Stimulated activated CD4-positive, alpha-beta T cell treated with anti-CD3 and anti-CD28 coated beads, TNF-alpha, amount 100 ng/mL, for 1 hour (primary cell): ENCODE data around the gene DLD.
"Not testable (repeated sequence)": the region's sequence is repeated elsewhere in the genome, so short reads cannot be mapped to it uniquely, and the experiment has no call there.

ENCODE experiments used
- DNase-seq, 3 donors: peaks; one replicate each; pipeline ENCODE4 v3.0.0-alpha.2; 2020; ENCODE audit warnings: low read depth in 3 of 3, low spot score in 1 of 3

DLD gene

DNA sequence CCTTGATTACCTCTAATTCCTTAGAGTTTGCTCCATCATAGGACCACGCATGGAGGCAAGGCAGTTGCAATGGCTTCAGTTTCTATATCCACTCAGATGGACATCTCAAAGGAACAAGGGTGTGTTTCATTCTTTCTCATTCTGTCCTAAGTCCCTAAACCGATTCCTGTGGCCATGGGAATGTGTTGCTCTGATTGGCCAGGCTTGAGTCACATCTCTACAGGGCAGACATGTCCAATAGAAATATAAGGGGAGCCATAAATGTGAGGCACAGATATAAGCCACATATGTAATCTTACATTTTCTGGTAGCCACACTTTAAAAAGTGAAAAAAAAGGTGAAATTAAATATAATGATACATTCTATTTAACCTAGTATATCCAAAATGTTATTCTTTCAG lies 16.9 kb upstream of the DLD start:
- DNase-seq: no peak

DNA sequence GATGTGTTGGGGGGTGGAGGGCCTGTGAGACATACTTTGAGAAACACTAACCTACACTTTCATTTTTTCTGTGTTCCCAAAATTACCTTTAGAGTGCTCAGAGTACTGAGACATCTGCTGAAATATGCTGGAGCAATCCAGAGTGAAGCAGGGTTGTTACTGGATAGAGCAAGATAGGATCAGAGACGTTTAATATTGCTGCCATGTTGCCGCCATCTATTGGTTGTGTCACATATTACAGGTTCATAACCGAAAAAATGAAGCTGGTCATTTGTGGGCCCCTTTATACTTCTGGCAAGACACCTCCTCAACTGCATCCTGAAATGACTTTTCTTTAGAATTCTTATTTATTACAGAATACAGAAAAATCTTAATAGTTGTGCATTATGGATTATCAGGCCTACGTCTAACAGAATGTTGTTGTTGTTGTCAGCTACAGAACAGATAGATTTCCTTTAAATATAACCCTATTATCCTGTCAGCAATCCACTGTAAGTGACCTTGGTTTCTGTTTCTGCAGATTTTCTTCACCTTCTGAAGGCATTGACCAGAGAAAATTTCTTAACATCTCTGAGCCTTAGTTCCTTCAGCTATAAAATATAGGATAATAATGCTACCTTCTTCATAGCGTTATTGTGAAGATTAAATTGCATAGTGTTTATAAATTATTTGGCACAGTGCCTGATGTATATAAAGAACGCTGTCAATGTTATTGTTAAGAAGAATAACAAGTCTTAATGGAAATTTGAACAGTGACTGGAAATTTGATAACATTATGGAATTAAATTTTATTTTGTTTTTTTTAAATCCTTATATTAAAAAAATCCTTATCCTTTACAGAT lies 16.2 kb upstream of the DLD start:
- no peak for DNase-seq

DNA sequence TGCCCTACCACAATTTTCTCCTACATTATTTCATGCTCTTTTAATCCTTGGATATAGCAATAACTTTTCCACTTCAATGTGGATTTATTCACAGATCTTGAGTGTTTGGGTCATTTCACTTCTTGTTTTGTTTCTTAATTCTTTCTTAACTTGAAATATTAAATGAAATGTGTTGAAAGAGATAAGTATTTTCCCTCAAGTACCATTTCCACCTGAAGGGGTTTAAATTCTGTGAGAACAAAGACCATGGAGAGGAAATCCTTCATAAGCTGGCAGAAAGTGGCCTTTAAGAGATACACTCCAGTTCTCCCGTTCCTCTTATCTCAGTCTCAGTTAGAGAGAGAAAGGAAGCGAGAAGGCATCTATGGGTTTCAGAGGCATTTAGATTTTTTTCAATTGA lies 14.1 kb upstream of the DLD start:
- DNase-seq: no peak

DNA sequence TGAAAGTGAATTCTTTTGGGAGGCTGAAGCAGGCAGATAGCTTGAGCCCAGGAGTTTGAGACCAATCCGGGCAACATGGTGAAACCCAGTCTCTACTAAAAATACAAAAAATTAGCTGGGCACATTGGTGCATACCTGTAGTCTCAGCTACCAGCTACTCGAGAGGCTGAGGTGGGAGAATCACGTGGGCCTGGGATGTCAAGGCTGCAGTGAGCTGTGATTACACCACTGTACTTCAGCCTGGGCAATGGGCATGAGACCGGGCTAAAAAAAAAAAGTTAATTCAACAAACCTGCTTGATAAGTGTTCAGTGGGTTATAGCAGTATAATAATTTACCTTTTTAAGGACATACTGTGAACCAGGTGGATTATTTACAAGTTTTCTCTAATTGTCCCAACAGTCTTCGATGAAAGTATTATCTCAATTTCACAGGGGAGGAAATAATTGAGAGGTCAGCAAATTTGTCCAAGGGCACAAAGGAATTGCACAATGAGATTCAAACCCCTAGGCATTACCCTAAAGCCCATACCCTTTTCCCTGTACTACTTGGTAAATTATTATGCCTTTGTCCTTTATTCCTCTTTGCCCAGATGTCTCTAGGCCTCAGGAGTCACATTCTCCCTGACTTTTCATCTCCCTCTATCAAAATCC lies 13.1 kb upstream of the DLD start:
- no peak for DNase-seq

DNA sequence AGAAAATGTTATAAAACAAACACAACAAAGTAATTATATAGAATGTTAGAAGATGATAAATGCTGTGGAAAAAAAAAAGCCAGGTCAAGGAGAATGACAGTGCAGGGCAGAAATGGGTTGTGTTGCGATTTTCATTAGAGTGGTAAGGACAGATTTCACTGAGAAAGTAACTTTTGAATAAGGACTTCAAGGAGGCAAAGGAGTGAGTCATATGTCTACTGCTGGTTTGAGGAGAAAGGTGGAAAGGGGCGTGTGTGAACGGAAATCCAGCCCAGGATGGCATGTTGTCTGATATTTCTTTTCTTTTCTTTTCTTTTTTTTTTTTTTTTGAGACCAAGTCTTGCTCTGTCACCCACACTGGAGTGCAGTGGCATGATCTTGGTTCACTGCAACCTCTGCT lies 12.3 kb upstream of the DLD start:
- DNase-seq: no peak

DNA sequence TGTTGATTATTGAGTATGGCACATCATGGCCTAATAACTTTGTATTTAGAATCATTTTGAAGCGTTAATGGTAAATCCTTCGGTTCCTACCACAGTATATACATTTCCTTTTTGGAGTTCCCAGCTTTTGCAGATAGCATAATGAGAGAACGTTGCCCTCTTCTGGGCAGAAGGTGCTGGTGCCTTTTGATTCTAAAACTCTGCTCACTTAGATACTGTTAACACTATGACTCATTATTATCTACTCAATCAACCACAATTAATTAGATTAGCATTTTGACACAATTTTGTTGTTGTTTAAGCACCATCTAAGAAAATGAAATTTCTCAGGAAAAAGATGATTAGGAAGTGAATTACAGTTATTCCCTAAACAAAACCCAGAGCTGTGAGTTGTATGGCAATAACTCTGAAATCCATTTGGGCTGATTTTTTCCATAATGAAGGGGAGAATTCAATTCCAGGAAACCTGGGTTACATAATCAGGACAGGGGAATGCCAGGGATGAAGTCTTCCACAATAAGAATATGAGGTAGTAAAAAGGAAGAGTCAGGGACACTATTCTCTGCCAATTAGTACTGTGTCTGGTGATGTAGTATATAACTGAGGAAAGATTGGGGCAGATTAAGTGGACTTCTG lies 11.5 kb upstream of the DLD start:
- no peak for DNase-seq

DNA sequence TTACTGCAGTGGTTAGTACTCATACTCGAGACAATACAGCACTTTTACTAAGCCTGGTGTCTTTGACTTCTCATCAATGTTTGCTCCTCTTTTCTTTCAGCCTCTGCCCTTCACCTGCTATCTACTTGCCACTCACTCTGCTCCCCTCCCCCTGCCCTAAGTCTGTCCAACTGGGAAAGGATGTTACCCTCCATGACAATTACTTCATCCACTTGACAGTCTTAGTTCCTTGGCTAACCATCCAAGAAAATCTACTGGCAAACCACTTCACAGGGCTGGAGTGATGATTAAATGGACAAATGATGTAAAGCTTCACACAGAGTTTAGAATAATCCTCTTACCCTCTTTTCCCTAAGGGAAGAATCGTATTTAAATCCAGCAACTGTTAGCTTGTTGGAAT lies 8.2 kb upstream of the DLD start:
- no peak for DNase-seq

DNA sequence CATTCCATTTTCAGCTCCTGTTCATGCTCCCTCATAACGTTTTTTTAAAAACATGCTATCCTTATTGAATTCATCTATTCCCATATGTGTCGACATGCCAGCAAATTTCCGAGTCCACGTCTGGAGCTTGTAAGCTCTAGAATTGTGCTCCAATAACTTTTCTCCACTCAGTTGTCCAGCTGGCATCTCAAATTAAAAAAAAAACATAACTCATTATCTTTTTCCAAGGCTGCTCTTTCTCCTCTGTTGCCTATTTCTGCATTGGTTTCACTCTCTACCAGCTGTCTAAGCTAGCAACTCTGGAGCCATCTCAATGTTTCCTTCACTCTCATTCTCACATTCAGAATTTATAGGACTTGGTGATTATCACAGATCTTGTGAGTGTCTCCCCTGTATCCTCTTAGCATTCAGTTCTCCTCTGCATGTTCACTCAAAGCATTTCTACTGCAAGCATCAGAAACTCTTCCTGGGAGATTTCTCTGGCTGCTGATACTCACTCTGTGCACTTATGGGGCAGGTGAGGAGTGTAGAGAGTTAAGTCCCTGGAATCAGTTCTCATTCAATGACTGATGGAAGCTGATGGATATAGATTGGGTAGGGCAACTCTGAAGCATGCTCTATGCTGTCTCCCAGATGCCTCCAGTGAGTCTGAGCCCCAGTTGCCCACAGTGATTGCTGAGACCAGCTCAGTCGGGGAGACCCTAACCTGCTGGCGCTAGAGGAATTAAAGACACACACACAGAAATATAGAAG lies 6.7 kb upstream of the DLD start:
- no peak for DNase-seq

DNA sequence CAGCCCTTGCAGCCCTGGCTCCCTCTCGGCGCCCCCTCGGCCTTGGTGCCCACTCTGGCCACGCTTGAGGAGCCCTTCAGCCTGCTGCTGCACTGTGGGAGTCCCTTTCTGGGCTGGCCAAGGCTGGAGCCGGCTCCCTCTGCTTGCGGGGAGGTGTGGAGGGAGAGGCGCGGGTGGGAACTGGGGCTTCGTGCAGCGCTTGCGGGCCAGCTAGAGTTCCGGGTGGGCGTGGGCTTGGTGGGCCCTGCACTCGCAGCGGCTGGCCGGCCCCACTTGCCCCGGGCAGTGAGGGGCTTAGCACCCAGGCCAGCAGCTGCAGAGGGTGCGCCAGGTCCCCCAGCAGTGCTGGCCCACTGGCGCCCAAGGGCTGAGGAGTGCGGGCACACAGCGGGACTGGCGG lies 3.2 kb upstream of the DLD start:
- not testable (repeated sequence) for DNase-seq

DNA sequence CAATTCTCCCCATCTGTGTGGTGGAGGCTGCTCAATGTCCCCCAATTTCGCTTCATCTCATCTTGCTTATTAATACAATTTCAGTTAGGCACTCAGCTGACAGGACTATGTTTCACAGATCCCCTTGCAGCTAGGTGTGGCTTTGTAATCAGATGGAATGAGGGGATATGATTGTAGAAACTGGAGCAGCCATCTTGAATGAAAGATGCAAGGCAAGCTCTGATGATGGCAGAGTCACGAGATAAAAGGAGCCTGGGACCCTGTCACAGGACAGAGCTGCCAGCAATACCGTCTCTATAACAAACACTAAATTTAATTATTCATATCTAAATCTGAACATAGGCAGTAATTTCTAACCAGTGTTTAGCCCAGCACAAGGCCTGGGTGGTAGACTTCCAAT lies 991 bp upstream of the DLD start:
- DNase-seq: no peak

DNA sequence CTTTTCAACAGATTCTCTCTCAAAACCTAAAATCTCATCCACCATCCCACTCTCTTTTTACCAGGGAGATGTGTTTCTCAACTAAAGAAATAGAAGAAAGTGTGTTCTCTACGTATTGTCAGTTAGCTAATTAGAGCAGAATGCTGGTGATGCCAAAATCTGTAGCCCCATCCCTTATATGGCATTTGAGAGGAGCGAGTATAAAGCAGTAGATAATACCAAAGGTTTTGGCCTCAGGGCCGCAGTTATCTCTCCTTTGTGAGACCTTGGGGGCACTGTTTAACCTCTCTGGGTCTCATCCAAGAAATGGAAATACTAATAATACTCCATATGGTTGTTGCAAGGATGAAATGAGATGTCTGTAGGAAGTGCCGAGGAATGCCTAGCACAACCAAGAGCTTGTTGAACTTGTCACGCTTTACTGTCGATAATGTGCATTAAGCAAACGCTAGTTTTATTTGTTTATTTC lies 456 bp upstream of the DLD start:
- DNase-seq: no peak

DNA sequence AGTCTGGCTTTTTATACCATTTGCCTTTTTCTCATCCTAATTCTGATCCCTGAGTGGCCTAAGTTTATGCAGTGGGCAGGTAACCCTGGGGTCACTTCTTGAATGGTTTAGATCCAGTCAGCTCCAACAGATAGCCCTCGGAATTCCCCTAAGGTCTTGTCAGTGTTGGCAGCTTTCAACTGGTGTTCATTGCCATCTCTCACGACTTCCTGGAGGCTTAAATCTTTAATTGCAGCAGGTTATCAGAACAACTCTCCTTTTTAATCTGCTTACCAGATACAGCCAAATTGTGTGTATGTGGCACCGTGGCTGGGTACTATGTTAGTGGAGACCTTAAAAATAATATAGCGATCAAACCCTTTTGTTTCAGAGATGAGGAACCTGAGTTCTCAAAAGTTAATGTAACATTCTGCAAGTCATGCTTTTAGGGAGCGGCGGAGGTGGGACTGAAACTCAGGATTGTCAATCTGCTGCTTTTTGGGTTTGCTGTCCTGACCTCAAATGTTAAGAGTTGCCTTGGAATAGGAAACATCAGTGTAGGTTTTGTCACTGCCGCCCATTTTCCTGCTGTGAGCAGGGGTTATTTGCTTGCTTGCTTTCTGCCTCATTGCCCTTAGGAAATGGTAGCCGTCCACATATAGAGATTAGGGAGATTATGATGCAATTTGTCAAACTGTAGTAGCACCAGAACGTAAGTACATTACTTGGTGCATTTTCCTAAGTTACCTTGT lies 818 bp downstream of the DLD start:
- DNase-seq: no peak

DNA sequence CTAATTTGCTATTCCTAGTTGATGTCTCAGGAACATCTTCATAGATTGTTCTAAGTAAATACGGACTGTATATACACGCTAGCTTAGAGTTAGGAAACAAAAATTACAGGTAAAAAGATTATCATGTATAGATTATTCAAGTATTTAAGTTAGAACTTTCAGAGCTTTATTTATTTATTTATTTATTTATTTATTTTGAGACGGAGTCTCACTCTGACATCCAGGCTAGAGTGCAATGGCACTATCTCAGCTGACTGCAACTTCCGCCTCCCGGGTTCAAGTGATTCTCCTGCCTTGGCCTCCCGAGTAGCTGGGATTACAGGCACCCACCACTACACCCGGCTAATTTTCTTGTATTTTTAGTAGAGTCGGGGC lies 1.4 kb downstream of the DLD start:
- DNase-seq: not testable (repeated sequence)

DNA sequence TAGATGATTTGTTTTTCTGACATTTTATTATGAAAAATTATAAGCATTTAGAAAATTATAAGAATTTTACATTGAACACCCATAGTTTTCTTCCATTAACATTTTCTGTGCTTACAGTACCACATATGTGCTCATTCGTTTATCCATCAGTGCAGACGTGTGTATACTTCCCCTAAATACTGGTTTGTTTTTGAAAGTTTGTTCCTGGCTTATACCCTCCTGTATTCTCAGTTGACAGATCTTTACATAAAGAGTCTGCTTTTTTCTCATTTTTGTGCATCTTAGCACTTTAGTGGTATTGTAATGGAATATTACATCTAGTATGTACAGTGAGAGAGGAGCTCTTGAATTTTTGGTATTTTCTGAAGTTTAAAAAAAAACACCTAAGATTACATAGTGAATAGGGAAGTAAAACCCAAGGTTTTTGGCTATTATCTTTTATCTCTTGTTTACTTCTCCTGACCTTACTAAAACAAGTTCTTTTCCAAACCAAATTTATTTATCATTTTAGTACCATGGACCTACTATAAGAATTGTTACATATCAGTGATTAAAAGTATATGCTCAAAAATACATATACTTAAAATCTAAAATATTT lies 8.1 kb downstream of the DLD start:
- no peak for DNase-seq

DNA sequence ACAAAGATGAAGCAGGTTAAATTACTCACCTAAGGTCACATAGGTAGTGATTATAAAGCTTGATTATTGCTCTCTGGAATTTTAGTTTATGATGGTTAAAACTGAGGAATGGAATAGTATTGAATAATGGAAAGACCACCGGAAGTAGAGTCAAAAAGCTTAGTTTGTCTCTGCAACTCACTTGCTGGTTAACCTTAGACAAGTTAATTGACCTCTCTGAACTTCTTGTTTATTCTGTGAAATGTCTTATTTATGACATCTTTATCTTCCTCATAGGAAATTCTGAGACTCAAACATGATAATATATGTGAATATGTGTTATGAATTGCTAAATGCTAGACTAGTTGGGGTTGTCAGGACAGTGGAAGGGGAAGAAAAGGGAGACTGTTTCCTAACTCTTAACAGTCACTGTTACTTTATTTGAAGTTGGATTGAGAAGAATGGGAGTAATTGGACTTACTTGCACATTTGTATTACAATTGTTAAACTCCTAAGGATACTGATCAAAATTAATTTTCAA lies 9.6 kb downstream of the DLD start:
- DNase-seq: no peak

DNA sequence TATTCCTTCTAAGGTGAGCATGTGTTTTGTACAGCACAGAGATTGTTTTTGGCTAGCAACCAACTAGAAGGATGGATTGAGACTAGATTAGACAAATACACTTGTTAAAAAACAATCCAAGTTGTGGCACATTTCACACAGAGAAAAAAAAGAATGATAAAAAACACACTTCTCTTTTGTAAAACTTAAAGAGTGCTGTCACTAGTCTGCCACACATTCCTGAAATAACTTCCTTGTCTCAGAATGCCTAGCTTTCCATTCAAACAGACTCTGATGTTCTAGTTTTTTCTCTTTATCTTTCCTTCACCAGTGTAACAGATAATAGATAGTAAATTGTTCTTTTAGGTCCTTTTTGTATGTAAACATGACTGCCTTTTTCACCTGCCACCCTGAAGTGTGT lies 11.4 kb downstream of the DLD start:
- DNase-seq: no peak

DNA sequence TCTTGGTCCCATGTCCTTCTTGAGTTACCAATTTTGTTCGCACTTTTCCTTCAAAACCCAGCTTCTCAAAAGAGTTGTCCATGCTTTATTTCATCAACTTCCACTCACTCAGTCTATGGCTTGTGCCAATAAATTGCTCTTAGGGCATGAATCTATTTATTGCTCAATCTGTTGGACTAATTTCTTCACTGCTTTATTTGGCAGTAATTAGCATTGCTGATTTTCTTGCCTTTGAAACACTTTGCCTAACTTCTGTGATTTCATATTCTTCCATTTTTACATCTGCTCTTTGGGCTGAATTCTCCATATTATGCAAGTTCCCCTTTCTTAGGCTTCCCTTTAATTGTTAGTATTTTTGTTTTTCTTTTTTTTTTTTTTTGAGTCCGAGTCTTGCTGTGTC lies 16.8 kb downstream of the DLD start:
- DNase-seq: no peak

DNA sequence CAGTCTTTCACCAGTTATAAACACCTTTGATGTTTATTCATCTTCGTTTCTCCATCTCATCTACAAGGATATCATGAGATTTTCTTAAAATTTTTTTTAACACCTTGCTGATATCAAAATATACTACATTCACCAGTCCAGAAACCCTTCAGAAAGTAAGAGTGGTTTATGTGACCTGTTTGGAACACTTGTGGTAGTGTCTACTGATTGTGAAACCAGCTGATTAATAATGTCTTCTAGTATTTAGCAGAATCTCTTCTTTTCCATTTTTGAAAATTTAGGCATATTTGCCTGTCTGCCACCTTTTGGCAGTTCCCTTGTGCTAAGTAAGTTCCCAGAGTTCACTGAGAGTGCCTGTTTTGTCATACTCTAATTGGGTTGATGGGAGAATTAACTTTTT lies 18.5 kb downstream of the DLD start:
- DNase-seq: no peak

DNA sequence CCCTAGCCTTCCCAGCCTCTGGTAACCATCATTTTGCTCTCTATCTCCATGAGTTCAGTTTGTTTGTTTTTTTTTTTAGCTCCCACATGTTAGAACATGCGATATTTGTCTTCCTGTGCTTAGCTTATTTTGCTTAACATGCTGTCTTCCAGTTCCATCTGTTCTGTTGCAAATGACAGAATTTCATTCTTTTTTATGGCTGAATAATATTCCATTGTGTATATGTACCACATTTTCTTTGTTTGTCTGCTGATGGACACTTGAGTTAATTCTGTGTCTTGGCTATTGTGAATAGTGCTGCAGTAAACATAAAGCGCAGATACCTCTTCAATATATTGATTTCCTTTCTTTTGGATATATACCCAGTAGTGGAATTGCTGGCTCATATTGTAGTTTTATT lies 21.0 kb downstream of the DLD start:
- DNase-seq: no peak

DNA sequence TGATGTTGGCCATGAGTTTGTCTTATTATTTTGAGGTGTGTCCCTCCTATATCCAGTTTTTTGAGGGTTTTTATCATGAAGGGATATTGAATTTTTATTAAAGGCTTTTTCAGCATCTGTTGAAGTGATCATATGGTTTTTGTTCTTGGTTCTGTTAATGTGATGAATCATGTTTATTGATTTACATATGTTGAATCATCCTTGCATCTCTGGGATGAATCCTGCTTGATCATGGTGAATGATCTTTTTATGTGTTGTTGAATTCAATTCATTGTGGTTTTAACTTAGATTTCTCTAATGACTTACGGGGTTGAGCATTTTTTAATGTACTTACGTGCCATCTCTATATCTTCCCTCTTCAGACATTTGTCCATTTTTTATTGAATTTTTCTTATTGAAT lies 22.9 kb downstream of the DLD start:
- DNase-seq: no peak
